Activated T-helper 1 cell treated with Interleukin-2 at 50 U/mL for 16 hours (primary cell): ENCODE results near the gene KRT7.
"Not testable (repeated sequence)": the region's sequence is repeated elsewhere in the genome, so short reads cannot be mapped to it uniquely, and the experiment has no call there.

Experiments used
- DNase-seq: peaks from one replicate; pipeline ENCODE4 v3.0.0-alpha.2; 2020; ENCODE audit warnings: low read depth

Gene KRT7

DNA sequence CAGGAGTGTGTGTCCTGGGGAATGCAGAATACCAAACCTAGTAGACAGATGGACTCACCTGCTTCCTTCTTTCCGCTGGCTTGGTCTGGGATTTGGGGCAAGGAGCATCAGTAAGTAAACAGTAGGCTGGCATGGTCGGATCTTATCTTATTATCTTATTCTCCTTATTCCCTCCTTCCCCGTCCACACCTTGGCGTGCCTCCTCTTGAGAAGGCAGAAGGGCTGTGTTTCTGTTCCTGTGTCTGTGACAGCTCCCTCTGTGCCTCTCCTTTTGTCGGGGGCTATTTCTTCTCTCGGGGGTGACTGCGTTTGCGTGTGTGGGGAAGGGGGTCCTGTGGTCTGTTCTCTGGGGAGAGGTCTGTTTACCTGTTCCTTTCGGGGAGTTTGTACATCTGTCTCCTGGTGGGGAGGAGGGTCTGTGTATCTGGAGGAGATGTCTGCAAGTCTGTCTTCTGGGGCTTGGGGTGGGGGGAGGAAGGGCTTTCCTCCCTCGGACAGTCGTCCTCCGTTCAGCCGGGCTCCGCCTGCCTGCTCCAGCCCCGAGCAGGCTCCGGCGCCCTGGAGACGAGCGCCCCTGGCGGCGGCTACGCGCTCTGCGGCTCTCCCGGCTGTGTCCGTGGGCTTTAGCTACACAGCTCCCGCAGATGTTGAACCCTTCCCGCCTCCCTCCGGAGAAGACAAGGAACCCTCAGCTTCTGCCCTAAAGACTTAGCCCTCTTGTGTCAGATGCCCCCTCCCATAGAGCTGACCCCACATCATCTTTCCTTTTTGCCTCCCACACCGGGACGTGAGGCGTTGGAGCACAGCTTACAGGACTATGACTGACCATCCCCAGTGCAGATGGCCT is 45.8 kb downstream of the KRT7 start:
- DNase-seq: peak; percentile 47

GRCh38 chr12:52279422-52280318 is 46.6 kb downstream of the KRT7 start:
- DNase-seq: no peak

DNA sequence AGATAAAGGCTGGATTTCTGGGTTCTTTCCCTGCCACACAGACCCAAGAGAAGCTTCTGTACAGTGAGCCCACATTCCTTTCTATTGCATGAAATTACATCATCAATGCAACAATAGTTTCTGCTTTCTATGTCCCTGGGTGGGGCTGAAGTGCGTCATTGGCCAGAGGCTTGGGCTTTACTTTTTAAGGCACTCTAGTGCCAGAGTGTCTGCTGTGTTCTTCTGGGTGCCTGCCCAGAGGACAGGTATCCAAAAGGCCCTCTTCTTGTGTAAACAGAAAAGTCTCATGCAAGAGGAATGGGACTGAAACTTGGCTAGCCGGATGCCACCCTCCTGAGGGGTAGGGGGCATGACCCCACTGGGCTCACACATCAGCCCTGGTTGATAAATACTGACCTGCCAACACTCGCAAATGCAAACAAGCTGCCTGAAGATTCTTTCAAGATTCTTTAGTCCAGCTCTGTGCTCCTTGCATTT is 47.3 kb downstream of the KRT7 start:
- no peak for DNase-seq

- DNase-seq: no peak
Measured at GRCh38 chr12:52280796-52281560, 47.9 kb downstream of the KRT7 start.

DNA sequence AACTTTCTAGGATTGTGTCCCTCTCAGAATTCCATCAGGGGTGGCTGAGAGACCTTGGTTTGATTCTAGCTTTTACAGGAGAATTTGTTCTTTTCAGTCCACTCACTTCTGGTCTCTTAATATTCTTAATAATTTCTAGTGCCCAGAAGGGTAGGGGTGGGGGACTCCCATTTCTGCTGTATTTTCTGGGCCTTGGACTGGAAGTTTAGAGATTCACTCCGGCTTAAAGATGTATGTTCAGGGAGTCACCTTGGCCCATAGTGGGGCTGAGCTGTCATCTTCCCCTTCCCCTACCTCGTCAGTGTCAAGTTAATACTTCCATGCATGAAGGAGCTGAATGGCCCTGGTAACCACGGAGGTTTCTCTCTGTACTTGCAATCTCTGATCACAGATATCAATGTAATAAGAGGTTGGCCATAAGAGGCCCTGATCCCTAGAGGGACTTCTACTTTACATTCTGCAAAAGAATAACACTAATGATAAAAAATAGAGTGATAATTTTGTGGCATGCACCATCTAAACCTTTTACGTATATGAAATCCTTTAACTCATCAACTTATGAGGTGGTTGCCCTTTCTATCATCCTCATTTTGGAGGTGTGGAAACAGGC is 51.6 kb downstream of the KRT7 start:
- no peak for DNase-seq

GRCh38 chr12:52285172-52285745 is 52.2 kb downstream of the KRT7 start:
- no peak for DNase-seq

DNA sequence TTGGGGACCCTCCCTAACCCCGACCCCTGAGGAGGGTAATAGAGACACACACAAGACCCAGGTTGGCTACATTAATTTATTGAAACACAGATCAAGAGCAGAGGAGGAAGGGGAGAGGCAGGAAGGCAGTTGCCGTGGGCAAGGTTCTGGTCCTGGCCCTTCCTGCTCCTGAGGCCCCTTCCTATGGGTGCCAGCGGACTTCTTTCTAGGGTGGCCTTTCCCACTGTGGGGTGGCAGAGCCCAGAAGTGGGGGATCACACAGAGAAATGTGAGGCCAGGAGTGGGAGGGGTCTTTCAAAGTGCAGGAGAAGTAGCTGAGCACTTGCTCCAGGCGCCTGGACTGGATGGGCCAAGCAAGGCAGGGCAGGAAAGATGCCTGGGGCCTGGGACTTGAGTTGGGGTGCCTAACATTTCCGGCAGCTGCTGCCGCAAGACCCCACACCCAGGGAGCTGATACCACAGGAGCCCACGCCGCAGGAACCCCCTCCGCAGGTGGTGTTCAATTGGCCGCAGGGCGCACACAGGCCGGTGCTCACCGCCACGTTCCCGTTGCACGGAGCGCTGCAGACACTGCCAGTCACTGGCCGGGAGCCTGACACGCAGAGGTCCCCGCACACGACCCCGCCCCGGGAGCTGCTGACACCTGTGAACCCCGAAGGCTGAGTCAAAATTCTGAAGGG is 52.9 kb downstream of the KRT7 start:
- DNase-seq: no peak

GRCh38 chr12:52286857-52287785 is 54.1 kb downstream of the KRT7 start:
- DNase-seq: not testable (repeated sequence)

DNA sequence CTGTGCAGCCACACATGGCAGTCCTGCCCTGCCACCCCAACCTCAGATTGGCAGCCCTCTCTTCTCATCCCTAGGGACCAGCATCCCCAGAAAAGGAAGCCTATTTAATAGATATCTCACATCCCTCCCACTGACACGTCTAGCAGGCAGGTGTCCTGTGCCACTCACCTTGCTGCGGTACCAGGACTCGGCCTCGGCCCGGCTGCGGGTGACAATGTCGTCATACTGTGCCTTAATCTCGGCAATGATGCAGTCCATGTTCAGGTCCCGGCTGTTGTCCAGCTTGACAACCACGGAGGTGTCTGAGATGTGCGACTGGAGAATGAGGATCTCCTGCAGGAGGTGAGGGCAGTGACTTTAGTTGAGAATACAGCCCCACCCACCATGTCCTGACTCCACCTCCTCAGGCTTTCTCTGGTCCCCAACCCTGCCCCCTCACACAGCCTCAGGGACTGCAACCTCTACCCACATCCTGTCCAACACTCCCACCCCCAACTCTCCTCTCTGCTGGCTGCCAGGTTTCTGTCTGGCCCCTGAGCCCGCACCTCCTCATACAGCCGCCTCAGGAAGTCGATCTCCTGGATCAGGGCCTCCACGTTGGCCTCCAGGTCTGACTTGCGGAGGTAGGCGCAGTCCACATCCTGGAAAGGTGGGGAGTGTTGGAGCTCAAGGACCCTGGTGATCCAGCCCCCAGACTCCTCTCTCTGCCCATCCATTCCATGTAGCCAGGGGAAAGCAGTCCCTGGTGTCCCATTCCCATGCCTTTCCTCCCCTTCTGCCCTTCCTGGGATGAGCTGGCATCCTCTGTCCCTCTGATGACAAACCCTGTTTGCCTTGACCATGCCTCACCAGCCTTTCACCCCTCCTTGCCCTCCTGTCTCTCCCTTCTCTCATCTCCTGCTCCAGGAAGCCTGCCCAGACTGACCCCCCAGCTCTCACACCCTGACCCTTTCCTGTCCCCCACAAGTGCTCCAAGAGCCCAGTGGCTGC is 55.1 kb downstream of the KRT7 start:
- DNase-seq: not testable (repeated sequence)

GRCh38 chr12:52290483-52291134 is 57.6 kb downstream of the KRT7 start:
- DNase-seq: not testable (repeated sequence)

- no peak for DNase-seq
Measured at GRCh38 chr12:52291267-52291935, 58.4 kb downstream of the KRT7 start, which contains the start of gene KRT81. TSS of gene KRT81 (minus strand) at chr12:52291534. CDS start at chr12:52291465, 69 bp downstream.

- DNase-seq: no peak
Measured at GRCh38 chr12:52293926-52294325, 60.9 kb downstream of the KRT7 start.

DNA sequence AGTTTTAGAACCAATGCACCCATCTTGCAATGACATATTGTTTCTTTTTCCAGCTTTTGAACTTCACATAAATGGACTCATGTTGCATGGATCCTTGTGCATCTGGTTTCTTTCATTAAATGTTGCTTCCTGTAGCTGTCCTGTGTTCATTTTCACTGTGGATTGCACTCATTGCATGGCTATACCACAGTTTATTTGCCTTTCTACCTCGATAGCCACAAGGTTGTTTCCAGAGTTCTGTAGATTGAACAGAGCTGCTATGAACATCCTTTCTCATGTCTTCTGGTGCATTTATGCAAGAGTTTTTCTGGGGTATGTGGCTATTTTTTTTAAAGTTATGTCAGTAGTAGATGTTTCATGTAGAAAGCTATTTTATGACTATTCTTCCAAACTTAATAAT is 61.8 kb downstream of the KRT7 start:
- no peak for DNase-seq

DNA sequence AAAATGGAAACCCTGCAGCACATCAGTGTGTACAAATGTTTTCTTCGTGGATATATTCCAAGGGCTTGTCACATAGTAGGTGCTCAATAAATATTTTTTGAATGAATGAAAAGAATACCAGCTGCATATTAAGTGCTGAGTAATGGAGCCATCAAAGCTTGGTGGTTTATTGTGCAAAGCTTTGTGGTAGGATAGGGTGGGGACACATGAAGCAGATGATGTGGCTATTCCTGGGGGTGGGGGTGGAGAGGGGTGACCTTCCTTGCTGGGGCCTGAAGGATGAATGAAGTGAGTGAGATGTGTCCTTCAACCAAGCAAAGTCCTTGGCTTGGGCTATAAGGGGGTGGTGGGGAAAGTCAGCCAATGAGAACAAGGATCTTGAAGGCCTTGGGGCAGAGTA is 62.6 kb downstream of the KRT7 start:
- DNase-seq: no peak

- no peak for DNase-seq
Measured at GRCh38 chr12:52296572-52297215, 63.7 kb downstream of the KRT7 start.
